OCI-LY7 (cell line): ENCODE results near the gene SCN4B. TPM values are rescaled to one million over a fixed set of nuclear protein-coding genes. Genes with fewer than 3 reads are reported as not detected.

ENCODE experiments used
- total RNA-seq, 2 experiments: library from RNA; depleted of rRNA in 1 of 2; stranded (reverse); fragments of >200 nt in 1 of 2; shearing (Covaris generic) in 1 of 2; gene quantifications; 2 replicates each; pipeline ENCODE4 v1.2.3, GENCODE V29; 2014 to 2022

The SCN4B gene
- total RNA-seq, 2 experiments from 2014 or later = not detected

Other genes with a start within 250 kb of the SCN4B start
- 0.33 and 0.79 TPM in 2 replicates for gene TMPRSS13, start 223.4 kb downstream of the SCN4B start, total RNA-seq (2014; rRNA removed; shearing (Covaris generic))
- gene TMPRSS13, start 223.4 kb downstream of the SCN4B start, total RNA-seq (2022) = 0.85 and 1.1 TPM in 2 replicates
- 8.2 and 15.7 TPM in 2 replicates for gene IL10RA, start 166.4 kb downstream of the SCN4B start, total RNA-seq (2014; rRNA removed; shearing (Covaris generic))
- gene IL10RA, start 166.4 kb downstream of the SCN4B start, total RNA-seq (2022) = 18.3 and 25.2 TPM in 2 replicates
- 0.03 TPM in 1 of 2 replicates, not detected in the other for gene TMPRSS4, start 75.7 kb downstream of the SCN4B start, total RNA-seq (2014; rRNA removed; shearing (Covaris generic))
- gene TMPRSS4, start 75.7 kb downstream of the SCN4B start, total RNA-seq (2022) = not detected in 2 replicates
- 0.06 and 0.08 TPM in 2 replicates for gene SMIM35, start 65.9 kb downstream of the SCN4B start, total RNA-seq (2014; rRNA removed; shearing (Covaris generic))
- 0.67 and 0.90 TPM in 2 replicates for gene SMIM35, start 65.9 kb downstream of the SCN4B start, total RNA-seq (2022)
- gene SCN2B, start 23.8 kb upstream of the SCN4B start, total RNA-seq (2014; rRNA removed; shearing (Covaris generic)) = 0.06 TPM in 1 of 2 replicates, not detected in the other
- 0.10 TPM in 1 of 2 replicates, not detected in the other for gene SCN2B, start 23.8 kb upstream of the SCN4B start, total RNA-seq (2022)
- gene JAML, start 72.2 kb upstream of the SCN4B start, total RNA-seq (2014; rRNA removed; shearing (Covaris generic)) = 0.73 and 1.4 TPM in 2 replicates
- 0.63 and 0.74 TPM in 2 replicates for gene JAML, start 72.2 kb upstream of the SCN4B start, total RNA-seq (2022)
- 1.9 and 2.2 TPM in 2 replicates for gene MPZL3, start 99.5 kb upstream of the SCN4B start, total RNA-seq (2014; rRNA removed; shearing (Covaris generic))
- gene MPZL3, start 99.5 kb upstream of the SCN4B start, total RNA-seq (2022) = 5.8 and 6.9 TPM in 2 replicates
- not detected in 2 replicates for gene MPZL2, start 111.5 kb upstream of the SCN4B start, total RNA-seq (2014; rRNA removed; shearing (Covaris generic))
- not detected in 2 replicates for gene MPZL2, start 111.5 kb upstream of the SCN4B start, total RNA-seq (2022)
- gene CD3E, start 151.9 kb upstream of the SCN4B start, total RNA-seq (2014; rRNA removed; shearing (Covaris generic)) = not detected in 2 replicates
- gene CD3E, start 151.9 kb upstream of the SCN4B start, total RNA-seq (2022) = 1.7 and 2.0 TPM in 2 replicates
- gene CD3D, start 189.9 kb upstream of the SCN4B start, total RNA-seq (2014; rRNA removed; shearing (Covaris generic)) = not detected in 2 replicates
- not detected in 2 replicates for gene CD3D, start 189.9 kb upstream of the SCN4B start, total RNA-seq (2022)
- gene CD3G, start 191.5 kb upstream of the SCN4B start, total RNA-seq (2014; rRNA removed; shearing (Covaris generic)) = not detected in 2 replicates
- not detected in 2 replicates for gene CD3G, start 191.5 kb upstream of the SCN4B start, total RNA-seq (2022)
- gene UBE4A, start 206.8 kb upstream of the SCN4B start, total RNA-seq (2014; rRNA removed; shearing (Covaris generic)) = 24.1 and 28.0 TPM in 2 replicates
- gene UBE4A, start 206.8 kb upstream of the SCN4B start, total RNA-seq (2022) = 37.7 and 38.4 TPM in 2 replicates
- 212 and 222 TPM in 2 replicates for gene ATP5MG, start 248.8 kb upstream of the SCN4B start, total RNA-seq (2014; rRNA removed; shearing (Covaris generic))
- 266 and 294 TPM in 2 replicates for gene ATP5MG, start 248.8 kb upstream of the SCN4B start, total RNA-seq (2022)